K562 (cell line): ENCODE data around the gene ADGRB2. TPM values are rescaled to one million over a fixed set of nuclear protein-coding genes. Genes with fewer than 3 reads are reported as not detected.
A peak's percentile ranks its signal among the peaks of the same experiment; 100 is the strongest.

ENCODE experiments used
- ATAC-seq: fragments of 200-7000 bp; cut with Tn5 transposase; 3 replicates; pipeline ENCODE4 v1.9.1; 2020; ENCODE audit warnings: moderate library complexity
- BruUV-seq: library from RNA; stranded (reverse); fragments of 400-500 nt; replicated peaks from 2 replicates; lab custom pipeline; 2021; lab: Mats Ljungman, UMichigan
- CTCF ChIA-PET: fragments of 300-600 bp; formaldehyde crosslinking; extraction: SDS; loops from one replicate; lab custom pipeline; 2021; ENCODE audit warnings: low intra/inter-chr PET ratio; lab: Yijun Ruan, JAX
- POLR2A ChIA-PET: fragments of 300-600, 350-650 bp; sonication (Branson Sonifier 250); formaldehyde crosslinking; extraction: SDS; loops from one replicate; lab custom pipeline; 2021; ENCODE audit warnings: antibody characterized with exemption, inconsistent platforms; lab: Yijun Ruan, JAX
- DNase-seq, 4 experiments: peaks; one replicate each; pipeline versions ENCODE4 v3.0.0 to v3.0.0-alpha.2; 2011 to 2018; ENCODE audit warnings: low spot score in 3 of 4, mixed read lengths in 3 of 4; ENCODE audit errors: extremely low read depth in 1 of 4
- FAIRE-seq: peaks from 2 replicates; lab custom pipeline; 2011; peaks lifted over from hg19 to GRCh38; lab: Jason Lieb, UNC
- H2AFZ ChIP-seq: 2 replicates; pipeline ENCODE4 v1.6.0; 2011; ENCODE audit warnings: low read depth, low read length, control low read depth, inconsistent platforms
- H3K27ac ChIP-seq: fragments of 200-600 bp; 3 replicates; pipeline ENCODE4 v1.8.0; 2011; ENCODE audit warnings: low read depth, mild to moderate bottlenecking, control low read depth, inconsistent platforms, low read length, moderate library complexity, mixed read lengths; ENCODE audit errors: extremely low read depth
- H3K27me3 ChIP-seq, 2 experiments: fragments of 300-600 bp in 1 of 2; 2 replicates in 1 of 2; 3 replicates in 1 of 2; pipeline versions ENCODE4 v1.6.0 to v1.8.0; 2011; ENCODE audit warnings: inconsistent platforms in 2 of 2, low read length in 2 of 2, mild to moderate bottlenecking in 1 of 2, mixed read lengths in 1 of 2, moderate library complexity in 1 of 2; ENCODE audit not compliant: control insufficient read depth in 2 of 2, insufficient read depth in 2 of 2
- H3K36me3 ChIP-seq: fragments of 300-600 bp; 3 replicates; pipeline ENCODE4 v1.8.0; 2011; ENCODE audit warnings: mild to moderate bottlenecking, low read length, inconsistent platforms; ENCODE audit not compliant: control insufficient read depth, insufficient read depth
- H3K4me1 ChIP-seq, 2 experiments: fragments of 200-600 bp in 1 of 2; replicated peaks in 1 of 2; 2 replicates in 1 of 2; 3 replicates in 1 of 2; pipeline versions ENCODE4 v1.5.1 to v1.8.0; 2011; ENCODE audit warnings: inconsistent platforms in 2 of 2, low read length in 2 of 2, mild to moderate bottlenecking in 1 of 2, mixed read lengths in 1 of 2, moderate library complexity in 1 of 2; ENCODE audit not compliant: control insufficient read depth in 2 of 2, insufficient read depth in 2 of 2
- H3K4me2 ChIP-seq: 2 replicates; pipeline ENCODE4 v1.6.1; 2011; ENCODE audit warnings: low read length, control low read depth, inconsistent platforms, mixed read lengths; ENCODE audit not compliant: insufficient read depth
- H3K4me3 ChIP-seq: fragments of 200-600 bp; sonication (generic), shearing (Covaris generic); 2 replicates; pipeline ENCODE4 v1.5.1; 2016; ENCODE audit warnings: control low read depth, inconsistent platforms
- H3K79me2 ChIP-seq: fragments of 200-600 bp; 3 replicates; pipeline ENCODE4 v1.8.0; 2011; ENCODE audit warnings: low read length, inconsistent platforms; ENCODE audit not compliant: control insufficient read depth, insufficient read depth
- H3K9ac ChIP-seq, 2 experiments: 2 replicates each; pipeline versions ENCODE4 v1.6.0 to v1.6.1; 2011; ENCODE audit warnings: low read depth in 2 of 2, low read length in 2 of 2, control low read depth in 1 of 2, inconsistent platforms in 1 of 2, mild to moderate bottlenecking in 1 of 2, mixed read lengths in 1 of 2; ENCODE audit not compliant: insufficient read depth in 1 of 2
- H3K9me1 ChIP-seq: one replicate; pipeline ENCODE4 v1.6.0; 2011; ENCODE audit warnings: inconsistent platforms, mild to moderate bottlenecking, low read length, moderate library complexity; ENCODE audit not compliant: control insufficient read depth, insufficient read depth
- H3K9me3 ChIP-seq: replicated peaks from 2 replicates; pipeline ENCODE4 v1.5.1; 2011; ENCODE audit warnings: low read depth, low read length, inconsistent platforms; ENCODE audit not compliant: control insufficient read depth, insufficient read depth
- H4K20me1 ChIP-seq: replicated peaks from 2 replicates; pipeline ENCODE4 v1.6.1; 2011; ENCODE audit warnings: low read length, inconsistent platforms, mixed read lengths; ENCODE audit not compliant: control insufficient read depth, insufficient read depth
- ATF6 ChIP-seq: sonication (generic); formaldehyde crosslinking; IDR thresholded peaks from 2 replicates; pipeline ENCODE4 v1.4.0; 2020; ENCODE audit warnings: mild to moderate bottlenecking, missing genetic modification reagents
- CHCHD3 ChIP-seq: fragments of 250-450 bp; sonication (Bioruptor Pico); IDR thresholded peaks from 2 replicates; pipeline ENCODE4 v2.1.2; 2022; ENCODE audit warnings: mild to moderate bottlenecking
- GATA2 ChIP-seq: sonication (generic); formaldehyde crosslinking; IDR thresholded peaks from 2 replicates; pipeline ENCODE4 v1.4.0; 2020; ENCODE audit warnings: mild to moderate bottlenecking, missing genetic modification reagents
- TCFL5 ChIP-seq: fragments of 250-450 bp; sonication (Bioruptor Pico); conservative IDR thresholded peaks from 2 replicates; pipeline ENCODE4 v1.6.1; 2021; ENCODE audit warnings: mild to moderate bottlenecking, moderate library complexity, matching md5 sums
- USF1 ChIP-seq: sonication (generic); formaldehyde crosslinking; IDR thresholded peaks from 2 replicates; pipeline ENCODE4 v1.9.0; 2022; ENCODE audit warnings: mild to moderate bottlenecking, missing genetic modification reagents
- ZFP36 ChIP-seq: fragments of 150-350 bp; IDR thresholded peaks from 2 replicates; pipeline ENCODE4 v1.6.1; 2018; ENCODE audit warnings: low read length, low read depth; ENCODE audit not compliant: partially characterized antibody
- ZNF212 ChIP-seq: fragments of 450-650 bp; formaldehyde crosslinking; IDR thresholded peaks from 2 replicates; pipeline ENCODE4 v1.4.0; 2020; ENCODE audit warnings: mild to moderate bottlenecking
- ZNF436 ChIP-seq: fragments of 250-450, 450-650 bp; sonication (Bioruptor Pico); formaldehyde crosslinking; IDR thresholded peaks from 2 replicates; pipeline ENCODE4 v1.7.0; 2020; ENCODE audit warnings: mild to moderate bottlenecking
- WGBS: fragments of 100-300 bp; shearing (Covaris generic); methylation state at CpG from one replicate; pipeline ENCODE4 v1.1.6; 2016; ENCODE audit warnings: low coverage, mixed read lengths; ENCODE audit not compliant: insufficient coverage; ENCODE audit errors: missing lambda C conversion rate; 5-methylcytosine and 5-hydroxymethylcytosine counted together
- in situ Hi-C: fragments of 300-500 bp; cut with MboI; formaldehyde crosslinking; loops from 4 replicates; pipeline ENCODE4 v1.15.0; 2018; ENCODE audit warnings: inconsistent platforms, mixed read lengths
- intact Hi-C: fragments of 100-400 bp; cut with micrococcal nuclease; formaldehyde crosslinking; loops from 2 replicates; pipeline ENCODE4 v1.14.2; 2022
- polyA plus RNA-seq, 8 experiments: library from polyadenylated mRNA; depleted of rRNA in 4 of 8; stranded (reverse) in 5 of 8; unstranded in 3 of 8; fragments of >200 nt; fragmentation: Nextera tagmentation in 2 of 8; fragmentation: Illumina TruSeq in 1 of 8; extraction: Ambion mirVana in 2 of 8; extraction: Trizol in 1 of 8; gene quantifications; 2 replicates each; pipeline versions ENCODE4 v1.2.1 to v1.2.3, GENCODE V29; 2011 to 2014; ENCODE audit warnings: inconsistent platforms in 1 of 8, missing spikeins in 1 of 8
- total RNA-seq, 7 experiments: library from RNA; depleted of rRNA in 6 of 7; stranded (reverse); fragments of >200 nt in 6 of 7; fragmentation: Illumina TruSeq in 2 of 7; extraction: Trizol in 2 of 7; gene quantifications; 2 replicates each; pipeline versions ENCODE4 v1.2.1 to v1.2.3, GENCODE V29; 2011 to 2021; ENCODE audit warnings: low replicate concordance in 1 of 7

ADGRB2 gene
- total and polyA plus RNA-seq, 9 of the 15 experiments (the other 6 are each of a cell fraction or from before 2014, with no cell fraction given) = 0.04 to 0.23 (median 0.20) TPM; not detected in 2

- TF ChIP-seq USF1 (CRISPR knock-in tag) = 0 out of 2 replicates have a peak, but pooled peaks have one; percentile 18
- TF ChIP-seq CHCHD3 (CRISPR knock-in tag) = no peak
- no peak for TF ChIP-seq ATF6 (CRISPR knock-in tag)
- TF ChIP-seq ZNF212 (CRISPR knock-in tag) = no peak
- peak; percentile 42; the same call in 1 of the 2 replicates for TF ChIP-seq GATA2 (CRISPR knock-in tag)
- TF ChIP-seq, all 486 proteins: peak for 60
Measured at GRCh38 chr1:31768939-31769704, 5.0 kb upstream of the ADGRB2 start (continued).

GRCh38 chr1:31768407-31768907 is 4.3 kb upstream of the ADGRB2 start:
- Histone ChIP-seq H3K9ac (no peak overlapping the region), H3K27me3 (peaks cover 17 to 64% of the 10 kb centered on the region in 2 experiments; a peak in 4 of 5 replicates), H3K79me2 (no peaks in the 10 kb centered on the region), H4K20me1 (peaks cover 42% of the 10 kb centered on the region), H3K9me1 (no peaks in the 10 kb centered on the region), H3K9me3 (no peaks in the 10 kb centered on the region), H3K4me3 (no peak overlapping the region), H3K4me1 (peaks cover 27 to 36% of the 10 kb centered on the region in 2 experiments), H2AFZ (no peak overlapping the region), H3K36me3 (no peaks in the 10 kb centered on the region), H3K4me2 (no peak overlapping the region), H3K27ac (no peak overlapping the region)
- ChIA-PET POLR2A (interaction anchor here (0.9 to 1.5 kb wide), 2 partner anchors 17 to 176 kb away, joined by 3 to 4 read pairs; no protein-coding TSS in a partner anchor), CTCF (no interaction called here)
- in situ Hi-C loops (no loop called here), intact Hi-C loops (no loop called here)
- FAIRE-seq (no peak), ATAC-seq (no peak), DNase-seq (no peak)
- WGBS = 3% methylated on average over 2 of the region's 2 CpGs
- TF ChIP-seq ZFP36 = peak; percentile 91
- 0 out of 2 replicates have a peak, but pooled peaks have one; percentile 55 for TF ChIP-seq ZNF436 (CRISPR knock-in tag)
- TF ChIP-seq TCFL5 (CRISPR knock-in tag) = no peak
- BruUV-seq = no TSS peak
